ENCODE results near the gene TBK1. TPM values are rescaled to one million over a fixed set of nuclear protein-coding genes. Genes with fewer than 3 reads are reported as not detected.
A peak's percentile ranks its signal among the peaks of the same experiment; 100 is the strongest.

The TBK1 gene
- polyA plus RNA-seq, 2 of the 4 experiments (the other 2 are of a cell fraction) = 29.3 to 52.5 TPM

- ATAC-seq = peak in 1 of 2 experiments; percentile 64; a peak in 3 of 6 replicates
- POLR2A ChIA-PET = no interaction called here
- FAIRE-seq = no peak
- Histone ChIP-seq H3K9me3 (no peaks in the 10 kb centered on the region), H3K4me1 (peaks cover 33% of the 10 kb centered on the region), H3K4me3 (peak overlapping the region; percentile 12; the same call in 1 of the 3 replicates), H3K27ac (peak overlapping the region; percentile 6 to 64; a peak in 5 of 6 replicates), H3K4me2 (peak overlapping the region; percentile 70)
- 52% methylated on average over 3 of the region's 3 CpGs for WGBS (ENCODE audit: missing lambda C conversion rate)
- no peak for TF ChIP-seq CBX8 (IDR thresholded peaks at IDR 0.05)
- no peak for TF ChIP-seq E2F6 (IDR thresholded peaks at IDR 0.05; ENCODE audit: borderline replicate concordance, low read depth)
- no peak for TF ChIP-seq KDM1A (IDR thresholded peaks at IDR 0.05; ENCODE audit: low read depth)
- TF ChIP-seq SREBF2 (IDR thresholded peaks at IDR 0.05) = no peak
- no peak for TF ChIP-seq FOSL2 (IDR thresholded peaks at IDR 0.05)
- no peak for TF ChIP-seq FOSL2 (CRISPR knock-in tag; IDR thresholded peaks at IDR 0.05)
- no peak for TF ChIP-seq EHMT2 (IDR thresholded peaks at IDR 0.05; ENCODE audit: low read depth)
- CTCF ChIA-PET = interaction anchor here (1.2 kb wide), 1 partner anchor 8 kb away, joined by 4 read pairs; no protein-coding TSS in a partner anchor
- DNase-seq (ENCODE audit: low read depth in 1 of 2, low spot score in 1 of 2) = no peak
Observed at GRCh38 chr12:64459394-64459891, 7.5 kb downstream of the TBK1 start.

GRCh38 chr12:64461634-64462414 lies 9.9 kb downstream of the TBK1 start:
- Histone ChIP-seq H3K4me3 (no peak overlapping the region), H3K9me3 (no peaks in the 10 kb centered on the region), H3K4me1 (peaks cover 29% of the 10 kb centered on the region), H3K4me2 (no peak overlapping the region), H3K27ac (peak overlapping the region in 1 of 2 experiments; percentile 11; a peak in 1 of 6 replicates)
- DNase-seq (ENCODE audit: low read depth in 1 of 2, low spot score in 1 of 2) (no peak), ATAC-seq (peak; percentile 60 to 65; a peak in 4 of 6 replicates), FAIRE-seq (no peak)
- TF ChIP-seq FOSL2 (IDR thresholded peaks at IDR 0.05) (no peak), FOSL2 (CRISPR knock-in tag; IDR thresholded peaks at IDR 0.05) (peak; percentile 37; the same call in 1 of the 2 replicates), RFX5 (IDR thresholded peaks at IDR 0.05) (no peak)
- POLR2A ChIA-PET = no interaction called here
- 69% methylated on average over 2 of the region's 2 CpGs for WGBS (ENCODE audit: missing lambda C conversion rate)
- CTCF ChIA-PET = no interaction called here

- ChIA-PET POLR2A (no interaction called here), CTCF (interaction anchor here (1.5 kb wide), 1 partner anchor 83 kb away, joined by 3 read pairs; no protein-coding TSS in a partner anchor)
- no peak for FAIRE-seq
- no peak for ATAC-seq
- Histone ChIP-seq H3K27ac (no peak overlapping the region), H3K9me3 (no peaks in the 10 kb centered on the region), H3K4me3 (no peak overlapping the region), H3K4me2 (no peak overlapping the region), H3K4me1 (peaks cover 8% of the 10 kb centered on the region; the same call in 2 of the 3 replicates)
- no peak for DNase-seq (ENCODE audit: low read depth in 1 of 2, low spot score in 1 of 2)
- TF ChIP-seq HDAC2 (IDR thresholded peaks at IDR 0.05) (no peak), HES2 (IDR thresholded peaks at IDR 0.05) (no peak), CBX8 (IDR thresholded peaks at IDR 0.05) (no peak), KDM1A (IDR thresholded peaks at IDR 0.05; ENCODE audit: low read depth) (no peak), RNF2 (IDR thresholded peaks at IDR 0.05; ENCODE audit: borderline replicate concordance, low read depth) (no peak), HOXA7 (CRISPR knock-in tag; IDR thresholded peaks at IDR 0.05) (no peak), SMC3 (IDR thresholded peaks at IDR 0.05) (no peak), MAZ (IDR thresholded peaks at IDR 0.05; ENCODE audit: borderline replicate concordance, low read depth, low read length) (no peak), HOXB13 (CRISPR knock-in tag; IDR thresholded peaks at IDR 0.05; ENCODE audit: low read depth) (no peak), PHF8 (IDR thresholded peaks at IDR 0.05; ENCODE audit: borderline replicate concordance, low read depth) (no peak), EP300 (IDR thresholded peaks at IDR 0.05) (no peak)
Observed at GRCh38 chr12:64466178-64466577, 14.3 kb downstream of the TBK1 start.

- ChIA-PET POLR2A (interaction anchor here (0.7 kb wide), 1 partner anchor 16 kb away, joined by 4 read pairs; no protein-coding TSS in a partner anchor), CTCF (no interaction called here)
- no peaks in the 10 kb centered on the region for H3K4me1 ChIP-seq
- no peak overlapping the region for H3K4me2 ChIP-seq
- no peak overlapping the region for H3K4me3 ChIP-seq
- H3K27ac ChIP-seq = no peak overlapping the region
- WGBS (ENCODE audit: missing lambda C conversion rate) = 84% methylated on average over 5 of the region's 5 CpGs
- FAIRE-seq = no peak
- H3K9me3 ChIP-seq = no peaks in the 10 kb centered on the region
- DNase-seq (ENCODE audit: low read depth in 1 of 2, low spot score in 1 of 2) = no peak
- peak; percentile 18 to 45; a peak in 3 of 6 replicates for ATAC-seq
- TF ChIP-seq RNF2 (IDR thresholded peaks at IDR 0.05; ENCODE audit: borderline replicate concordance, low read depth) = no peak
- TF ChIP-seq POLR2A (IDR thresholded peaks at IDR 0.05; ENCODE audit: low read length) = no peak
- TF ChIP-seq MAX (IDR thresholded peaks at IDR 0.05) = no peak
- no peak for TF ChIP-seq SMC3 (IDR thresholded peaks at IDR 0.05)
- TF ChIP-seq ZC3H11A (IDR thresholded peaks at IDR 0.05) = no peak
- no peak for TF ChIP-seq HEYL (CRISPR knock-in tag; IDR thresholded peaks at IDR 0.05)
- TF ChIP-seq FOSB (CRISPR knock-in tag; IDR thresholded peaks at IDR 0.05) = no peak
- no peak for TF ChIP-seq HDAC2 (IDR thresholded peaks at IDR 0.05)
- TF ChIP-seq HOXA7 (CRISPR knock-in tag; IDR thresholded peaks at IDR 0.05) = no peak
- TF ChIP-seq CHD4 (IDR thresholded peaks at IDR 0.05; ENCODE audit: borderline replicate concordance) = no peak
- TF ChIP-seq CHD2 (IDR thresholded peaks at IDR 0.05; ENCODE audit: low read length, partially characterized antibody) = no peak
- no peak for TF ChIP-seq JUN (IDR thresholded peaks at IDR 0.05)
- TF ChIP-seq ATOH8 (CRISPR knock-in tag; IDR thresholded peaks at IDR 0.05; ENCODE audit: low read depth) = no peak
- TF ChIP-seq HMGXB4 (CRISPR knock-in tag; IDR thresholded peaks at IDR 0.05; ENCODE audit: borderline replicate concordance) = no peak
- TF ChIP-seq EP300 (IDR thresholded peaks at IDR 0.05) = no peak
Observed at GRCh38 chr12:64468966-64469365, 17.0 kb downstream of the TBK1 start.
